HCT116 (cell line): ENCODE data around the gene AIMP1. TPM values are rescaled to one million over a fixed set of nuclear protein-coding genes. Genes with fewer than 3 reads are reported as not detected.
"Not testable (repeated sequence)": the region's sequence is repeated elsewhere in the genome, so short reads cannot be mapped to it uniquely, and the experiment has no call there.

Experiments
- ATAC-seq: fragments of 200-7000 bp; cut with Tn5 transposase; 2 replicates; pipeline ENCODE4 v1.9.1; 2020; ENCODE audit warnings: mild to moderate bottlenecking, moderate library complexity
- BruUV-seq: library from RNA; stranded (reverse); fragments of 400-500 nt; replicated peaks from 2 replicates; lab custom pipeline; 2021; lab: Mats Ljungman, UMichigan
- CTCF ChIA-PET: fragments of 300-600 bp; sonication (Branson Sonifier 250); formaldehyde crosslinking; loops from one replicate; lab custom pipeline; 2021; ENCODE audit warnings: antibody characterized with exemption; lab: Charles Lee
- POLR2A ChIA-PET: fragments of 300-600, 350-600 bp; sonication (Branson Sonifier 250); formaldehyde crosslinking; loops from one replicate; lab custom pipeline; 2021; ENCODE audit warnings: antibody characterized with exemption; lab: Charles Lee
- RAD21 ChIA-PET, 2 experiments: fragments of 300-600 bp; sonication (Branson Sonifier 250); formaldehyde crosslinking; loops; one replicate each; lab custom pipeline; 2023; ENCODE audit warnings: low total read pairs in 2 of 2; ENCODE audit not compliant: uncharacterized antibody in 2 of 2, unreplicated experiment in 2 of 2, low non-redundant PET in 1 of 2; lab: Charles Lee
- DNase-seq: peaks from one replicate; pipeline ENCODE4 v3.0.0-alpha.2; 2010; ENCODE audit warnings: low read depth, low spot score
- H2AFZ ChIP-seq: fragments of 200-600 bp; shearing (Covaris generic), sonication (generic); 2 replicates; pipeline ENCODE4 v1.6.1; 2017; ENCODE audit warnings: low read depth, mixed run types, mixed read lengths, antibody characterized with exemption, low read length; ENCODE audit not compliant: poor library complexity, severe bottlenecking
- H3K27ac ChIP-seq: 2 replicates; pipeline ENCODE4 v1.5.1; 2012; ENCODE audit warnings: low read depth, low read length
- H3K27me3 ChIP-seq: fragments of 200-600 bp; sonication (generic); 2 replicates; pipeline ENCODE4 v1.6.1; 2016; ENCODE audit warnings: mixed run types, low read length, mixed read lengths; ENCODE audit not compliant: insufficient read depth
- H3K36me3 ChIP-seq, 2 experiments: fragments of 200-500 bp in 1 of 2; fragments of 200-600 bp in 1 of 2; sonication (Bioruptor generic) in 1 of 2; sonication (generic) in 1 of 2; 2 replicates each; pipeline versions ENCODE4 v1.5.1 to v1.6.1; 2014 to 2016; ENCODE audit warnings: low read length in 2 of 2, inconsistent platforms in 1 of 2, mixed read lengths in 1 of 2, mixed run types in 1 of 2; ENCODE audit not compliant: insufficient read depth in 2 of 2, control insufficient read depth in 1 of 2
- H3K4me1 ChIP-seq, 2 experiments: fragments of 200-600 bp in 1 of 2; sonication (generic) in 1 of 2; 2 replicates each; pipeline versions ENCODE4 v1.5.1 to v1.6.1; 2012 to 2017; ENCODE audit warnings: low read length in 2 of 2, inconsistent platforms in 1 of 2, mild to moderate bottlenecking in 1 of 2, mixed read lengths in 1 of 2, mixed run types in 1 of 2, moderate library complexity in 1 of 2; ENCODE audit not compliant: insufficient read depth in 2 of 2, control insufficient read depth in 1 of 2
- H3K4me2 ChIP-seq: fragments of 200-600 bp; sonication (generic); 2 replicates; pipeline ENCODE4 v1.6.1; 2017; ENCODE audit warnings: mixed run types, low read length, mixed read lengths
- H3K4me3 ChIP-seq, 2 experiments: fragments of 200-600 bp in 1 of 2; sonication (generic) in 1 of 2; replicated peaks in 1 of 2; 2 replicates each; pipeline ENCODE4 v1.5.1; 2011 to 2016; ENCODE audit warnings: low read length in 2 of 2, control low read depth in 1 of 2, low read depth in 1 of 2, mild to moderate bottlenecking in 1 of 2, mixed read lengths in 1 of 2, mixed run types in 1 of 2
- H3K79me2 ChIP-seq: fragments of 200-600 bp; sonication (generic); 2 replicates; pipeline ENCODE4 v1.6.1; 2017; ENCODE audit warnings: mild to moderate bottlenecking, mixed run types, low read length, moderate library complexity, mixed read lengths; ENCODE audit not compliant: insufficient read depth
- H3K9ac ChIP-seq: fragments of 200-600 bp; sonication (generic); 2 replicates; pipeline ENCODE4 v1.6.1; 2016; ENCODE audit warnings: low read length, mixed read lengths
- H3K9me2 ChIP-seq: fragments of 200-600 bp; sonication (generic), shearing (Covaris generic); 2 replicates; pipeline ENCODE4 v1.6.1; 2017; ENCODE audit warnings: mixed run types, mild to moderate bottlenecking, moderate library complexity; ENCODE audit not compliant: insufficient read depth
- H3K9me3 ChIP-seq, 2 experiments: fragments of 200-500 bp in 1 of 2; fragments of 200-600 bp in 1 of 2; sonication (Bioruptor generic) in 1 of 2; sonication (generic) in 1 of 2; 2 replicates each; pipeline ENCODE4 v1.6.1; 2014 to 2017; ENCODE audit warnings: low read length in 2 of 2, mixed read lengths in 2 of 2, inconsistent platforms in 1 of 2, low read depth in 1 of 2, mild to moderate bottlenecking in 1 of 2, mixed run types in 1 of 2, moderate library complexity in 1 of 2; ENCODE audit not compliant: control insufficient read depth in 1 of 2, insufficient read depth in 1 of 2
- H4K20me1 ChIP-seq: fragments of 200-600 bp; sonication (generic), shearing (Covaris generic); 2 replicates; pipeline ENCODE4 v1.6.1; 2017; ENCODE audit warnings: mixed run types, mild to moderate bottlenecking, moderate library complexity; ENCODE audit not compliant: insufficient read depth
- CBX3 ChIP-seq: IDR thresholded peaks from 2 replicates; pipeline ENCODE4 v1.6.1; 2012; ENCODE audit warnings: low read depth
- CEBPB ChIP-seq: IDR thresholded peaks from 2 replicates; pipeline ENCODE4 v1.6.1; 2012; ENCODE audit warnings: low read depth
- EGR1 ChIP-seq: IDR thresholded peaks from 2 replicates; pipeline ENCODE4 v1.6.1; 2012; ENCODE audit warnings: low read depth
- JUND ChIP-seq: IDR thresholded peaks from 2 replicates; pipeline ENCODE4 v1.6.1; 2012
- RAD21 ChIP-seq: IDR thresholded peaks from 2 replicates; pipeline ENCODE4 v1.6.1; 2012; ENCODE audit warnings: low read depth, mild to moderate bottlenecking
- SRF ChIP-seq: IDR thresholded peaks from 2 replicates; pipeline ENCODE4 v1.6.1; 2012; ENCODE audit warnings: low read depth
- ZNF274 ChIP-seq: fragments of 200-500 bp; sonication (Bioruptor generic); IDR thresholded peaks from 2 replicates; pipeline ENCODE4 v1.6.1; 2014; ENCODE audit warnings: mild to moderate bottlenecking, low read depth, low read length, inconsistent platforms
- intact Hi-C: fragments of 100-400 bp; cut with micrococcal nuclease; formaldehyde crosslinking; loops from 2 replicates; pipeline ENCODE4 v1.10.0; 2022
- total RNA-seq: library from RNA; stranded (reverse); gene quantifications from one replicate; pipeline ENCODE4 v1.2.1, GENCODE V29; 2021; ENCODE audit not compliant: unreplicated experiment
- TF ChIP-seq, protein P1 (sequence below), 3 experiments: fragments of 200-600 bp in 1 of 3; sonication (generic) in 1 of 3; IDR thresholded peaks in 2 of 3; conservative IDR thresholded peaks in 1 of 3; 2 replicates each; pipeline ENCODE4 v1.5.1; 2012 to 2017; ENCODE audit warnings: low read depth in 2 of 3, low read length in 2 of 3, antibody characterized with exemption in 1 of 3, borderline replicate concordance in 1 of 3, control low read depth in 1 of 3, mild to moderate bottlenecking in 1 of 3, mixed read lengths in 1 of 3, mixed run types in 1 of 3, moderate library complexity in 1 of 3; ENCODE audit not compliant: insufficient read depth in 1 of 3
- TF ChIP-seq, protein P2 (sequence below): IDR thresholded peaks from 2 replicates; pipeline ENCODE4 v1.6.1; 2012

Gene AIMP1
- total RNA-seq, 1 experiment from 2014 or later: 67.4 TPM

DNA sequence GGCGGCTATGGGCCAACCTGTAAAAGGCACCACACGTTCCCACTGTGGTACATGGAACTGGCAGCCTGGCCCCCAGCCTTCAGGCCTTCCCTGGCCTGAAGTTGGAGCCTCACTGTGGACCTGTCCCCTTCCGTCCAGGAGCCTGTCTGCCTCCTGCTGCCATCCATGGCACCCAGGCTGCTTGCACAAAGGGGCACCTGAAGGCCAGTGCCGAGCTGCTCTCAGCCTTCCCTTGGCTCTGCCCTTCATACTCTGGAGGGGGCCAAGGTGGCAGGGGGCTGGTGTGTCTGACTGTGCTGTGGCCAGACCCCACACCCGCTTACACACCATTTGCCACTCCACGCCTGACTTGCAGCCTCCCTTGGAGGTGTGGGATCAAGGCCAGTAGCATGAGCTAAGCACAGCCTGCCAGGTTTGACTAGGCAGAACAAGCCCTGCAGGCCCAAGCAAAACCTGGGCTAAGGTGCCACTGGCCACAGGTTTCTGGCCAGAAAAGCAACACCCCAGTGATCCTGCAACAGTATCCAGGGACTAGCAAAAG is 69.6 kb downstream of the AIMP1 start:
- no peak overlapping the region for H3K27ac ChIP-seq
- TF ChIP-seq CEBPB: no peak
- TF ChIP-seq EGR1: no peak
- TF ChIP-seq, protein P1, sequence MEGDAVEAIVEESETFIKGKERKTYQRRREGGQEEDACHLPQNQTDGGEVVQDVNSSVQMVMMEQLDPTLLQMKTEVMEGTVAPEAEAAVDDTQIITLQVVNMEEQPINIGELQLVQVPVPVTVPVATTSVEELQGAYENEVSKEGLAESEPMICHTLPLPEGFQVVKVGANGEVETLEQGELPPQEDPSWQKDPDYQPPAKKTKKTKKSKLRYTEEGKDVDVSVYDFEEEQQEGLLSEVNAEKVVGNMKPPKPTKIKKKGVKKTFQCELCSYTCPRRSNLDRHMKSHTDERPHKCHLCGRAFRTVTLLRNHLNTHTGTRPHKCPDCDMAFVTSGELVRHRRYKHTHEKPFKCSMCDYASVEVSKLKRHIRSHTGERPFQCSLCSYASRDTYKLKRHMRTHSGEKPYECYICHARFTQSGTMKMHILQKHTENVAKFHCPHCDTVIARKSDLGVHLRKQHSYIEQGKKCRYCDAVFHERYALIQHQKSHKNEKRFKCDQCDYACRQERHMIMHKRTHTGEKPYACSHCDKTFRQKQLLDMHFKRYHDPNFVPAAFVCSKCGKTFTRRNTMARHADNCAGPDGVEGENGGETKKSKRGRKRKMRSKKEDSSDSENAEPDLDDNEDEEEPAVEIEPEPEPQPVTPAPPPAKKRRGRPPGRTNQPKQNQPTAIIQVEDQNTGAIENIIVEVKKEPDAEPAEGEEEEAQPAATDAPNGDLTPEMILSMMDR (IDR thresholded peaks at IDR 0.05 in 2 of 3, conservative IDR thresholded peaks at IDR 0.05 in 1 of 3; ENCODE audit: borderline replicate concordance in 1 of 3, insufficient read depth in 1 of 3, low read depth in 2 of 3, low read length in 2 of 3): no peak
- no peak for TF ChIP-seq ZNF274
- TF ChIP-seq, protein P2, sequence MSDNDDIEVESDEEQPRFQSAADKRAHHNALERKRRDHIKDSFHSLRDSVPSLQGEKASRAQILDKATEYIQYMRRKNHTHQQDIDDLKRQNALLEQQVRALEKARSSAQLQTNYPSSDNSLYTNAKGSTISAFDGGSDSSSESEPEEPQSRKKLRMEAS: no peak
- no peak for TF ChIP-seq RAD21
- TF ChIP-seq JUND: no peak
- H3K36me3 ChIP-seq: no peaks in the 10 kb centered on the region
- no peak overlapping the region for H2AFZ ChIP-seq
- RAD21 ChIA-PET: no interaction called here
- no peaks in the 10 kb centered on the region for H4K20me1 ChIP-seq
- no peak overlapping the region for H3K4me2 ChIP-seq
- no peaks in the 10 kb centered on the region for H3K9me3 ChIP-seq
- intact Hi-C loops: no loop called here
- DNase-seq (no peak), ATAC-seq (no peak)
- POLR2A ChIA-PET: no interaction called here
- no peak overlapping the region for H3K4me3 ChIP-seq
- H3K9me2 ChIP-seq: no peaks in the 10 kb centered on the region
- no peaks in the 10 kb centered on the region for H3K79me2 ChIP-seq
- H3K4me1 ChIP-seq: no peaks in the 10 kb centered on the region
- CTCF ChIA-PET: no interaction called here
- BruUV-seq: no TSS peak
- no peak overlapping the region for H3K9ac ChIP-seq
- H3K27me3 ChIP-seq: no peaks in the 10 kb centered on the region

- POLR2A ChIA-PET: no interaction called here
- Histone ChIP-seq H3K27ac (no peak overlapping the region), H3K9me3 (peaks cover 0 to 13% of the 10 kb centered on the region in 2 experiments; a peak in 1 of 4 replicates), H3K4me3 (no peak overlapping the region), H4K20me1 (no peaks in the 10 kb centered on the region), H3K36me3 (no peaks in the 10 kb centered on the region), H3K9ac (no peak overlapping the region)
- ATAC-seq: no peak
- RAD21 ChIA-PET: no interaction called here
- TF ChIP-seq SRF (no peak), CBX3 (peak; percentile 53; the same call in 1 of the 2 replicates)
- TF ChIP-seq, all 23 proteins: peak for 1
- Histone ChIP-seq H3K79me2 (no peaks in the 10 kb centered on the region), H3K27me3 (no peaks in the 10 kb centered on the region), H2AFZ (no peak overlapping the region), H3K4me1 (no peaks in the 10 kb centered on the region), H3K9me2 (no peaks in the 10 kb centered on the region), H3K4me2 (no peak overlapping the region)
- no TSS peak for BruUV-seq
- intact Hi-C loops: no loop called here
- no peak for DNase-seq
- CTCF ChIA-PET: no interaction called here
Observed at GRCh38 chr4:106395582-106395981, 79.2 kb downstream of the AIMP1 start.

GRCh38 chr4:106398898-106399297 is 82.5 kb downstream of the AIMP1 start:
- H4K20me1 ChIP-seq, ATAC-seq, POLR2A ChIA-PET, RAD21 ChIA-PET, H3K36me3 ChIP-seq, H3K79me2 ChIP-seq, H2AFZ ChIP-seq, H3K9me2 ChIP-seq, DNase-seq, H3K27me3 ChIP-seq, H3K27ac ChIP-seq, BruUV-seq, H3K4me1 ChIP-seq, H3K4me3 ChIP-seq, CTCF ChIA-PET, H3K4me2 ChIP-seq, intact Hi-C loops, H3K9ac ChIP-seq: not testable (repeated sequence)
- H3K9me3 ChIP-seq: peaks cover 0 to 13% of the 10 kb centered on the region in 2 experiments; a peak in 1 of 4 replicates
